SW 1271 (cell line): Measurements from ENCODE around the gene C17orf67.

ENCODE experiments used
- DNase-seq, 2 experiments: peaks; one replicate each; lab custom pipeline; 2025; lab: John Stamatoyannopoulos, UW

Gene C17orf67

GRCh38 chr17:56808503-56808902, 25.2 kb downstream of the C17orf67 start:
- no peak for DNase-seq

- DNase-seq, result no peak
Observed at GRCh38 chr17:56807723-56808122, 26.0 kb downstream of the C17orf67 start.

GRCh38 chr17:56806949-56807348, 26.8 kb downstream of the C17orf67 start:
- no peak for DNase-seq

GRCh38 chr17:56804454-56804853, 29.3 kb downstream of the C17orf67 start:
- DNase-seq, result no peak

- DNase-seq, result no peak
Observed at GRCh38 chr17:56803071-56803470, 30.6 kb downstream of the C17orf67 start.

GRCh38 chr17:56801459-56802178, 32.1 kb downstream of the C17orf67 start:
- DNase-seq, result no peak

GRCh38 chr17:56798916-56799315, 34.8 kb downstream of the C17orf67 start:
- no peak for DNase-seq

GRCh38 chr17:56796536-56796935, 37.2 kb downstream of the C17orf67 start:
- DNase-seq, result no peak

GRCh38 chr17:56795221-56795865, 38.4 kb downstream of the C17orf67 start:
- no peak for DNase-seq

- no peak for DNase-seq
Observed at GRCh38 chr17:56793957-56794356, 39.8 kb downstream of the C17orf67 start.

- no peak for DNase-seq
Observed at GRCh38 chr17:56793531-56793930, 40.2 kb downstream of the C17orf67 start.

GRCh38 chr17:56792267-56792666, 41.5 kb downstream of the C17orf67 start:
- DNase-seq, result no peak

- DNase-seq, result peak; percentile 85 to 95
Observed at GRCh38 chr17:56786989-56787482, 46.7 kb downstream of the C17orf67 start.

GRCh38 chr17:56785997-56786680, 47.6 kb downstream of the C17orf67 start:
- no peak for DNase-seq

- DNase-seq, result peak in 1 of 2 experiments; percentile 43
Observed at GRCh38 chr17:56785405-56785804, 48.3 kb downstream of the C17orf67 start.

GRCh38 chr17:56782338-56782737, 51.4 kb downstream of the C17orf67 start:
- DNase-seq, result no peak

GRCh38 chr17:56781906-56782305, 51.8 kb downstream of the C17orf67 start:
- no peak for DNase-seq

- DNase-seq, result peak; percentile 50 to 60
Observed at GRCh38 chr17:56779898-56780777, 53.6 kb downstream of the C17orf67 start.

- DNase-seq, result no peak
Observed at GRCh38 chr17:56779322-56779721, 54.4 kb downstream of the C17orf67 start.

- no peak for DNase-seq
Observed at GRCh38 chr17:56778898-56779297, 54.8 kb downstream of the C17orf67 start.

- DNase-seq, result no peak
Observed at GRCh38 chr17:56777859-56778258, 55.9 kb downstream of the C17orf67 start.

GRCh38 chr17:56774650-56775049, 59.1 kb downstream of the C17orf67 start:
- DNase-seq, result no peak
